ENCODE results near the gene NLGN3. TPM values are rescaled to one million over a fixed set of nuclear protein-coding genes. Genes with fewer than 3 reads are reported as not detected.

NLGN3 gene
- polyA plus RNA-seq, 1 donor from 2014 or later, result 11.7 TPM

- H3K9me3 ChIP-seq (ENCODE audit: low read length), result no peaks in the 10 kb centered on the region
- TF ChIP-seq CTCF (IDR thresholded peaks at IDR 0.05; ENCODE audit: poor library complexity, severe bottlenecking) (no peak), TAF1 (IDR thresholded peaks at IDR 0.05; ENCODE audit: low read depth) (no peak), SMC3 (conservative IDR thresholded peaks at IDR 0.05; ENCODE audit: poor library complexity) (no peak), EP300 (conservative IDR thresholded peaks at IDR 0.05; ENCODE audit: poor library complexity, severe bottlenecking) (no peak), REST (IDR thresholded peaks at IDR 0.05; ENCODE audit: borderline replicate concordance) (no peak), MXI1 (conservative IDR thresholded peaks at IDR 0.05; ENCODE audit: poor library complexity, severe bottlenecking) (no peak), EZH2 (IDR thresholded peaks at IDR 0.05; ENCODE audit: borderline replicate concordance, insufficient read depth, low read length, poor library complexity, severe bottlenecking) (no peak), RAD21 (conservative IDR thresholded peaks at IDR 0.05) (no peak), POLR2AphosphoS5 (IDR thresholded peaks at IDR 0.05) (no peak)
- no peak overlapping the region for H3K27ac ChIP-seq (ENCODE audit: low read length)
Observed at GRCh38 chrX:71154641-71155040, 10.0 kb downstream of the NLGN3 start.

GRCh38 chrX:71158603-71159002 lies 14.0 kb downstream of the NLGN3 start:
- TF ChIP-seq REST (IDR thresholded peaks at IDR 0.05; ENCODE audit: borderline replicate concordance), result no peak
- no peak for TF ChIP-seq RAD21 (conservative IDR thresholded peaks at IDR 0.05)
- TF ChIP-seq EP300 (conservative IDR thresholded peaks at IDR 0.05; ENCODE audit: poor library complexity, severe bottlenecking), result no peak
- no peak for TF ChIP-seq CTCF (IDR thresholded peaks at IDR 0.05; ENCODE audit: poor library complexity, severe bottlenecking)
- TF ChIP-seq TAF1 (IDR thresholded peaks at IDR 0.05; ENCODE audit: low read depth), result no peak
- TF ChIP-seq SMC3 (conservative IDR thresholded peaks at IDR 0.05; ENCODE audit: poor library complexity), result no peak
- TF ChIP-seq EZH2 (IDR thresholded peaks at IDR 0.05; ENCODE audit: borderline replicate concordance, insufficient read depth, low read length, poor library complexity, severe bottlenecking), result no peak
- no peak for TF ChIP-seq POLR2AphosphoS5 (IDR thresholded peaks at IDR 0.05)
- TF ChIP-seq MXI1 (conservative IDR thresholded peaks at IDR 0.05; ENCODE audit: poor library complexity, severe bottlenecking), result no peak
- no peaks in the 10 kb centered on the region for H3K9me2 ChIP-seq (ENCODE audit: insufficient read depth, low read length)
- H3K27ac ChIP-seq (ENCODE audit: low read length), result no peak overlapping the region

More at GRCh38 chrX:71154641-71155040, 10.0 kb downstream of the NLGN3 start:
- H3K27me3 ChIP-seq (ENCODE audit: insufficient read depth, low read depth, low read length), result no peaks in the 10 kb centered on the region
- H3F3A ChIP-seq (ENCODE audit: insufficient read depth, low read length, poor library complexity, severe bottlenecking), result no peaks in the 10 kb centered on the region
- H4K20me1 ChIP-seq (ENCODE audit: insufficient read depth), result no peaks in the 10 kb centered on the region
- no peak overlapping the region for H3K4me3 ChIP-seq (ENCODE audit: low read length)
- H3K4me2 ChIP-seq (ENCODE audit: low read length), result no peak overlapping the region
- H3K9me2 ChIP-seq (ENCODE audit: insufficient read depth, low read length), result no peaks in the 10 kb centered on the region
- no peak overlapping the region for H2AFZ ChIP-seq (ENCODE audit: low read depth, low read length)
- H3K79me2 ChIP-seq (replicated peaks; ENCODE audit: insufficient read depth, low read length), result no peaks in the 10 kb centered on the region
- no peaks in the 10 kb centered on the region for H3K36me3 ChIP-seq (ENCODE audit: insufficient read depth, low read length)
- H3K9ac ChIP-seq (ENCODE audit: low read length), result no peak overlapping the region

More at GRCh38 chrX:71158603-71159002, 14.0 kb downstream of the NLGN3 start:
- H3K36me3 ChIP-seq (ENCODE audit: insufficient read depth, low read length), result no peaks in the 10 kb centered on the region
- no peak overlapping the region for H3K9ac ChIP-seq (ENCODE audit: low read length)
- H2AFZ ChIP-seq (ENCODE audit: low read depth, low read length), result no peak overlapping the region
- no peaks in the 10 kb centered on the region for H4K20me1 ChIP-seq (ENCODE audit: insufficient read depth)
- H3K4me3 ChIP-seq (ENCODE audit: low read length), result no peak overlapping the region
- H3K9me3 ChIP-seq (ENCODE audit: low read length), result no peaks in the 10 kb centered on the region
- no peak overlapping the region for H3K4me2 ChIP-seq (ENCODE audit: low read length)
- H3F3A ChIP-seq (ENCODE audit: insufficient read depth, low read length, poor library complexity, severe bottlenecking), result no peaks in the 10 kb centered on the region
- H3K79me2 ChIP-seq (replicated peaks; ENCODE audit: insufficient read depth, low read length), result no peaks in the 10 kb centered on the region
- no peaks in the 10 kb centered on the region for H3K27me3 ChIP-seq (ENCODE audit: insufficient read depth, low read depth, low read length)

All from neural cell (in vitro differentiated cells).